NCI-H1694 treated with DMSO at 0.1 percent for 48 hours (cell line): Measurements from ENCODE around the gene ABCG1.
"Not testable (repeated sequence)": the region's sequence is repeated elsewhere in the genome, so short reads cannot be mapped to it uniquely, and the experiment has no call there.

Source experiments
- DNase-seq: peaks from one replicate; lab custom pipeline; 2025; lab: John Stamatoyannopoulos, UW

Gene ABCG1

GRCh38 chr21:42218836-42219605, at the start of gene ABCG1:
TSS of gene ABCG1 (plus strand) at chr21:42219140. CDS start at chr21:42219263, 123 bp downstream.
- DNase-seq: no peak

GRCh38 chr21:42169758-42170157, 49.2 kb upstream of the ABCG1 start:
- DNase-seq: no peak

GRCh38 chr21:42171091-42172053, 47.6 kb upstream of the ABCG1 start:
- no peak for DNase-seq

GRCh38 chr21:42172596-42173483, 46.1 kb upstream of the ABCG1 start:
- DNase-seq: no peak

- DNase-seq: no peak
Measured at GRCh38 chr21:42174173-42174572, 44.8 kb upstream of the ABCG1 start.

- no peak for DNase-seq
Measured at GRCh38 chr21:42175110-42175710, 43.7 kb upstream of the ABCG1 start.

- no peak for DNase-seq
Measured at GRCh38 chr21:42176859-42177258, 42.1 kb upstream of the ABCG1 start.

- no peak for DNase-seq
Measured at GRCh38 chr21:42179316-42179715, 39.6 kb upstream of the ABCG1 start.

- not testable (repeated sequence) for DNase-seq
Measured at GRCh38 chr21:42180001-42180400, 38.9 kb upstream of the ABCG1 start.

GRCh38 chr21:42182713-42183371, 36.1 kb upstream of the ABCG1 start:
- DNase-seq: no peak

GRCh38 chr21:42183374-42184266, 35.3 kb upstream of the ABCG1 start:
- no peak for DNase-seq

GRCh38 chr21:42186591-42186990, 32.3 kb upstream of the ABCG1 start:
- no peak for DNase-seq

GRCh38 chr21:42187976-42188653, 30.8 kb upstream of the ABCG1 start:
- no peak for DNase-seq

- DNase-seq: no peak
Measured at GRCh38 chr21:42188663-42189062, 30.3 kb upstream of the ABCG1 start.

- no peak for DNase-seq
Measured at GRCh38 chr21:42189431-42189830, 29.5 kb upstream of the ABCG1 start.

- no peak for DNase-seq
Measured at GRCh38 chr21:42189860-42190485, 29.0 kb upstream of the ABCG1 start.

- no peak for DNase-seq
Measured at GRCh38 chr21:42190486-42190863, 28.5 kb upstream of the ABCG1 start.

GRCh38 chr21:42191064-42191463, 27.9 kb upstream of the ABCG1 start:
- no peak for DNase-seq
